ENCODE measurements around the gene HIGD2A.

DNA sequence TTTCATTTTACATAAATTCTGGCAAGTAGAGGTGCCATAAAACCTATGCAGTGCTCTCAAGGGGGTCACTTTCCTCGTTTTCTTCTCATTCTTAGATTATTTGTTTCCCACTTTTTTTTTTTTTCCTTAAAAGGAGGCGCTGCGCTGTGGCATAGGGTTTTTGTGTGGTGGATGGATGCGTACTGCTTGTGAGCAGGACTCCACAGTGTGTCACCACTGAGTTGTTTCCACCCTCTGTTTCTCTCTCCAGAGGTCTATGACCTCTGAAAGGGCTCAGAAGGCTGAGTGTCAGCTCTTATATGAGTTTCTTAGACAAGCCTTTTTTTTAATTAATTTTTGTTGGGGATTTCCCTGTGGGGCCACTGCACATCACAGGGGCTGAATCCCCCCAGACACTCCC is 41.4 kb downstream of the HIGD2A start:
- no peak for TF ChIP-seq POLR2A (IDR thresholded peaks at IDR 0.05)
- TF ChIP-seq EP300 (IDR thresholded peaks at IDR 0.05), result no peak
